HUES48 (cell line): ENCODE data around the gene MEIKIN.

Experiments
- H3K27ac ChIP-seq: one replicate; pipeline ENCODE4 v1.7.0; 2013; ENCODE audit warnings: low read depth, low read length, inconsistent platforms
- H3K27me3 ChIP-seq: 2 replicates; pipeline ENCODE4 v1.6.1; 2013; ENCODE audit warnings: mild to moderate bottlenecking, low read length; ENCODE audit not compliant: control insufficient read depth, insufficient read depth
- H3K36me3 ChIP-seq: 2 replicates; pipeline ENCODE4 v1.6.1; 2013; ENCODE audit warnings: low read length; ENCODE audit not compliant: control insufficient read depth, insufficient read depth
- H3K4me1 ChIP-seq: 2 replicates; pipeline ENCODE4 v1.6.1; 2013; ENCODE audit warnings: mild to moderate bottlenecking, low read length; ENCODE audit not compliant: control insufficient read depth, insufficient read depth
- H3K4me3 ChIP-seq: 2 replicates; pipeline ENCODE4 v1.5.1; 2013; ENCODE audit warnings: mild to moderate bottlenecking, low read depth, low read length
- H3K9ac ChIP-seq: 2 replicates; pipeline ENCODE4 v1.6.1; 2013; ENCODE audit warnings: mild to moderate bottlenecking, low read depth, low read length, moderate library complexity
- H3K9me3 ChIP-seq: 2 replicates; pipeline ENCODE4 v1.6.1; 2013; ENCODE audit warnings: low read length; ENCODE audit not compliant: control insufficient read depth, insufficient read depth

The MEIKIN gene

DNA sequence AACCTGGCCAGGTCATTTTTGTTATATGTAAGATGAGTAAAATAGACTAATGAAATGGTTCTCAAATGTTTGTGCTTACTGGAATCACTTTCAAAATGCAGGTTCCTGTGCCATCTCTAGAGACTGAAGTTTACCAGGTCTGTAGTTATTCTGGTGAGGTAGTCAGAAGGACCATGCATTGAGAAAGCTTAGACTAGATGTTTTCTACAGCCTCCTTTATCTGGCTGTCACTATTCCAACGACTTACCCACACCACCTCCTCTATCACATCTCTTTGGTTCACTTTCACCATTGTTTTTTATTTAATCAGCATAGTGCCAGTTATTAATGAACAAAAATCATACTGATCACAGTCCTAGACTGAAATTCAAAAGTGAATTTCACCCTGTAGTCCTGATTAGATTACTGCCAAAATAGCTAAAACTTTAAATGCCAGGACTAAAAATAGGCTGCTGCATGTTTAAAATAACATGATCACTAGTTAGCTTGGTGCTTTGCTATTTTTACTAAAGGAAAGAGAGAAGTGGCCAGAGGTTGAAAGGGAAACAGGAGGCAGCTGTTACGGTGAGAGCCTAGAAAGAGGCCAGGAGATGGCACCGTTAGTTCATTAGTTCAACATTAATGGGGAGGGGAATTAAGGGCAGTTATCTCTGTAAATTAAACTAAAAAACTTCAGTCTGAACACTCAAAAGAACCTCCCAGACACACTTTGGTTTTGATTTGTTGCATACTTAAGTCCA, 134.8 kb downstream of the MEIKIN start:
- H3K4me3 ChIP-seq = no peak overlapping the region
- no peaks in the 10 kb centered on the region for H3K9me3 ChIP-seq
- H3K36me3 ChIP-seq = no peaks in the 10 kb centered on the region
- no peak overlapping the region for H3K27ac ChIP-seq
- H3K4me1 ChIP-seq = no peaks in the 10 kb centered on the region
- no peak overlapping the region for H3K9ac ChIP-seq
- H3K27me3 ChIP-seq = no peaks in the 10 kb centered on the region

DNA sequence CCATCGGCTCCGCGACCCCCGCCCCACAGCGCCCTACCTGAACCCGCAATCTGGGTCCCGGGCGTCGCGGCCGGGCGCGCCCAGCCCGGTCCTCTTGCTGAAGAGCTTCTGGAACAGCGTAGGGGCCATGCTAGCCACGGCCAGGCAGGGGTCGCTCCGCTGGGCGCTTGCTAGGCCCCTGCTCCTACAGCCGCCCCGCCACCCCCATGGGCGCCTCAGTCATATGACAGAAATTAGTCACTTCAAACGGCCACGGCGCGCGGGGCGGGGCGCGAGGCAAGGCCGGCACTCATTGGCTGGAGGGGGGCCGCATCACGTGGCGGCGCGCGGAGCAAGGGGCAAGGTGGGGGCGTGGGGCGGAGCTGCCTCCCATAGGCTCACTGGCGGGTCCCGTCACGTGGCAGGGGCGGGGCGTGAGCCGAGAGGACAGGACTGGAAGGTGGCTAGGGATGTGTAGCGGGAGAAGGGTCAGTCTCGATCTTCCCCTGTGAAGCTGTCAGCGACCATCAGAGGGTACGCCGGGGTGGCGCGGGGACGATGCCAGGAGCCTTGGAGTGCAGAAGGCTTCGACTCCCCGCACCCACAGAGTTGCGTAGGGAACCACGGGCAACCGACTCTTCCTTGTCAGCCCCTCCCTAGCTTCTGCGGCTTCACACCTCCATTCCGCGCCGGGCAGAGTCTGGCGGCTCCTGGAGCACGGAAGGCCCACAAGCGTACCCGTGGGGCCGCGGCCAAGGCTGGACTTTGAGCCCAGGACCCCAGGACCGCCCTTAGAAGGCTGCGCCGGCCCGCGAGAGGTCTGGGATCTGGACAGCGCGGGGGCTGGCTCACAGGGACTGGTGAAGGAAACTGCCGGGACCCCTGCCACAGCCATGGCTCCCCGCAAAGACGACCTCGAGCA, 148.4 kb downstream of the MEIKIN start, which contains the start of gene FNIP1:
TSS of gene FNIP1 (minus strand) at position 225 of the 901 bp plus-strand sequence. CDS start at position 129, 96 bp downstream.
- Histone ChIP-seq H3K4me1 (no peaks in the 10 kb centered on the region; the same call in 1 of the 2 replicates), H3K9ac (peak within 1 kb of the TSS; percentile 82), H3K9me3 (no peaks in the 10 kb centered on the region), H3K36me3 (no peaks in the 10 kb centered on the region), H3K27ac (peak within 1 kb of the TSS; percentile 83), H3K4me3 (peak within 1 kb of the TSS; percentile 85), H3K27me3 (peaks cover 5% of the 10 kb centered on the region; the same call in 1 of the 2 replicates)

DNA sequence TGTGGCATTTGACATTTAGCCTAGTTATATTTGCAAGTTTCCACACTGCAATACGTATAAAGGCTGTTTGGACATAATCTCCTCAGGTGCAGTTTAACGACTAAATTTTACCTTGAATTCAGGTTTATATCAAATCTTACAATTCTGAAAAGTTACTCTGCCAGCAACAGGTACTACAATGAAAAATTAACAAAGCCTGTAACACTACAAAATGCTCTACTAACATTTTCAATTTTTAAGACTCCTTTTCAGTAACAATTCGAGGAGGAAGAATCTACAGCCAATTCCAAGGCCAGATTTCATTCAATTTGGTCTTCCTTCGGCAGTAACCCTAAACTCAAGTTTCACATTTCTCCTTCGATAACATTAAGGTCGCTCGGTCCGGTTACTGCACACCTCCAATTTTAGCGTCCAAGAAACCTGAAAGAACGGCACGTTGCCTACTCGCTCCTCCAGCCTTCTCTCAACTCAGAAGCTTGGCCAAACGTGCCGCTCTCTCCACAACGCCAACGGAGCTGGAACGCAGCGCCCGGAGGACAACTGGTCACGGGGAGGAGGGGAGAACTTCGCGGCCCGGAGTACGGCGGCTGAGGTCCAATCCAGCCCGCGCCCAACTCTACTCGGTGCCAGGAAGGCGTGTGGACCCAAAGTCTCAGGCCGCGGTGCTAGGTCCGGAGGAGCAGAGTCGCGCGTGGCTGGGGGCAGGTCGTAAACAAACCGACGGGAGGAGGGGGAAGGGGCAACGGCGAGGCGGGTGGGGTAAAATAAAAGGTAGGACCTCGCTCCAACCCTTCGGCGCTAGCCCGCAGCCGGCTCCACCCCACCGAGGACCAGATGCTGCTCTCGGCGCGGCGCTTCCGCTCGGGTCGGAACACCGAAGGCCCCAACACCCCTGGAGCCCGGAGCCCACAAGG, 149.3 kb downstream of the MEIKIN start:
- H3K9me3 ChIP-seq = no peaks in the 10 kb centered on the region
- no peaks in the 10 kb centered on the region for H3K36me3 ChIP-seq
- H3K4me3 ChIP-seq = peak overlapping the region; percentile 85
- H3K27ac ChIP-seq = peak overlapping the region; percentile 83
- H3K4me1 ChIP-seq = no peaks in the 10 kb centered on the region; the same call in 1 of the 2 replicates
- H3K9ac ChIP-seq = peak overlapping the region; percentile 82
- H3K27me3 ChIP-seq = peaks cover 5% of the 10 kb centered on the region; the same call in 1 of the 2 replicates

DNA sequence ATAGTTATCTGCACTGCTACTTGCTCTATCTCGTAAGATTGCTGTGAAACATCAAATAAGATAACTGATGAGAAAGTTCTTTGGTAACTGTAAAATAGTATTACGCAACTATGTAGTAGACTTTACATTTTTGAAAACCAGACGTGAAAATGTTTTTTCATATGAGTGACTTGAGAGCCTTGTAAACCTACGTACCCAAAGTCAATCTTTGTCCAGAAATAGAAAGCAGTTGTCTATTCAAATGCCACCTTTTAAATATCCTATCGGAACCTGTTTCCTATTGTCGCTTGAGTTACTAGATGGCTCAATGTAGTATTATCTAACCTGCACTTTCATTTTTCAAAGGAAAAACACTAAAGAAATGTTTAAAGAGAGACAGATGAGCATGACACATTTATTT, 150.2 kb downstream of the MEIKIN start:
- Histone ChIP-seq H3K27ac (no peak overlapping the region), H3K9me3 (no peaks in the 10 kb centered on the region), H3K9ac (no peak overlapping the region), H3K27me3 (peaks cover 5% of the 10 kb centered on the region; the same call in 1 of the 2 replicates), H3K4me1 (no peaks in the 10 kb centered on the region; the same call in 1 of the 2 replicates), H3K4me3 (peak overlapping the region; percentile 85), H3K36me3 (no peaks in the 10 kb centered on the region)

DNA sequence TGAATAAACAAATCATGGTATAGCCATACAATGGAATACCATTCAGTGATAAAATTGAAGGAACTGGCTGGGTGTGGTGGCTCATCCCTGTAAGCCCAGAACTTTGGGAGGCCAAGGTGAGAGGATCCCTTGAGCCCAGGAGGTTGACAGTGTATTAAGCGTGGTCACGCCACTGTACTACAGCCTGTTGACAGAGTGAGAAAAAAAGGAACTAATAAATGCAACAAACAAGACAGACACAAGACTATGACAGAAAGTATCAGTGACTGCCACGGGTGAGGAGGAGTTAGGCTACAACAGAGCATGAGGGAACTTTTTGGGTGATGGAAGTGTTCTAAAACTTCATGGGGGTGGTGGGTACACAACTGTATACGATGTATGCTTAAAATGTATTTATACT, 150.9 kb downstream of the MEIKIN start:
- Histone ChIP-seq H3K9ac (no peak overlapping the region), H3K27ac (no peak overlapping the region), H3K4me1 (no peaks in the 10 kb centered on the region; the same call in 1 of the 2 replicates), H3K4me3 (no peak overlapping the region), H3K9me3 (no peaks in the 10 kb centered on the region), H3K36me3 (no peaks in the 10 kb centered on the region), H3K27me3 (peaks cover 5% of the 10 kb centered on the region; the same call in 1 of the 2 replicates)

DNA sequence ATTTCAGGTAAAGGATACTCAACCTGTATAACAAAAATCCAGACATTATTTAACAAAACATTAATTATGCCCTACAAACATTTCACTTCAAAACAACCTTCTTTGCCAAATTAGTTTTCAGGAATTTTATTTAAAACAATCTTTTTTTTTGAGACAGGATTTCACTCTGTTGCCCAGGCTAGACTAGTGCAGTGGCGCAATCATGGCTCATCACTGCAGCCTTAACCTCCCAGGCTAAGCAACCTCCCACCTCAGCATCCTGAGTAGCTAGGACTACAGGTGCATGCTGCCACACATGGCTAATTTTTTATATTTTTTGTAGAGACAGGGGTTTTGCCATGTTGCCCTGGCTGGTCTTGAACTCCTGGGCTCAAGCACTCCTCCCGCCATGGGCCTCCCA, 152.6 kb downstream of the MEIKIN start:
- Histone ChIP-seq H3K4me1 (no peaks in the 10 kb centered on the region; the same call in 1 of the 2 replicates), H3K4me3 (no peak overlapping the region), H3K9me3 (no peaks in the 10 kb centered on the region), H3K27ac (no peak overlapping the region), H3K9ac (no peak overlapping the region), H3K36me3 (no peaks in the 10 kb centered on the region), H3K27me3 (peaks cover 4% of the 10 kb centered on the region; the same call in 1 of the 2 replicates)

DNA sequence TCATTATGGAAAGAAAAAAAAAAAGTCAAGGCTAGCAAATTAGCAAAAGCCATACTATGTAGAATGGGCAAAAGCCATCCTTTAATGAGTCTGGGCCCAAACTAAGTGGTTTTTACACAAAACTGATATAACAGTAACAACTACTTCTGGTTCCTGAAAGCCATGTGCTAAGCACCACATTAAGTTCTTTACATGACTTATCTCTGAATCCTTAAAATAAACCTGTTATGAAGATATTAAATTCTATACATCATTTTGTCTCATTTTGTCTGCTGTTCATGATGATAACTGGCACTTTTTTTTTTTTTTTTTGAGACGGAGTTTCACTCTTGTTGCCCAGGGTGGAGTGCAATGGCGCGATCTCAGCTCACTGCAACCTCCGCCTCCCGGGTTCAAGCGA, 153.6 kb downstream of the MEIKIN start:
- Histone ChIP-seq H3K36me3 (no peaks in the 10 kb centered on the region), H3K4me3 (no peak overlapping the region), H3K4me1 (no peaks in the 10 kb centered on the region; the same call in 1 of the 2 replicates), H3K9ac (no peak overlapping the region), H3K27me3 (no peaks in the 10 kb centered on the region), H3K27ac (no peak overlapping the region), H3K9me3 (no peaks in the 10 kb centered on the region)

DNA sequence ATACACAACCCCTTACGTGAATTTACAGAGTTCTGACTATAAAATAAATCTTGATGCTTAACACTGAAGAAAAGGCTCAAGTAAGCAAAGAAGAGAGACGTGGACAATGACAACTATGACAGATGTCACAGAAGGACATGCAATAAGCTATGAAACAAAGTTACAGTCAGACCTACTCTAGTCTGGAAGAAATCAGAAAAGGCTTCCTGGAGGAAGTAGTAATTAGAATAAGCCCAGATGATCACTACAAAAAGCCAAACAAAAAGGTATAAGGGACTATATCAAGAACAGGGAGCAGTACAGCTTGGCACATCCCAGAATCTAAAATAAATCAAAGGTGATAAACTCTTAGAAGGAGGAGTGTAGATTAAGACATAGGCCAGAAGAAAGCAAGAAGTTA, 154.9 kb downstream of the MEIKIN start:
- no peak overlapping the region for H3K4me3 ChIP-seq
- no peaks in the 10 kb centered on the region; the same call in 1 of the 2 replicates for H3K4me1 ChIP-seq
- H3K27me3 ChIP-seq = no peaks in the 10 kb centered on the region
- no peak overlapping the region for H3K27ac ChIP-seq
- H3K9ac ChIP-seq = no peak overlapping the region
- H3K9me3 ChIP-seq = no peaks in the 10 kb centered on the region
- H3K36me3 ChIP-seq = no peaks in the 10 kb centered on the region

DNA sequence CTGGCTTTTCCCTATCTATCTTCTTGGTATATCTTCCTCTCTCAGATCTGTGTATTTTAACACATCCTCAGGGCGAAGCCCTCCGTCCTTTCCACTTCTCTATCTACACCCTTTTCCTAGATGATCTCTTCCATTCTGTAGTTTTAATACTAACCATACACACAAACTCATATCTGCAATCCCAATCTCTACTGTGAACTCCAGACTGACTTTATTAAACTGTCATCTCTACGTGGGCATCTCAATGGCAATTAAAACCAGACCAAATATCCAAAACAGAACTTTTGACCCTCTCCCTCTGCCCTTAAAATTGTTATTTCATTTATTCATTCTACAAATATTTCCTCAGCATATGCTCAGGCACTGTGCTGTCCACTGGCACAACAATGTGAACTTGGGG, 155.7 kb downstream of the MEIKIN start:
- no peak overlapping the region for H3K27ac ChIP-seq

DNA sequence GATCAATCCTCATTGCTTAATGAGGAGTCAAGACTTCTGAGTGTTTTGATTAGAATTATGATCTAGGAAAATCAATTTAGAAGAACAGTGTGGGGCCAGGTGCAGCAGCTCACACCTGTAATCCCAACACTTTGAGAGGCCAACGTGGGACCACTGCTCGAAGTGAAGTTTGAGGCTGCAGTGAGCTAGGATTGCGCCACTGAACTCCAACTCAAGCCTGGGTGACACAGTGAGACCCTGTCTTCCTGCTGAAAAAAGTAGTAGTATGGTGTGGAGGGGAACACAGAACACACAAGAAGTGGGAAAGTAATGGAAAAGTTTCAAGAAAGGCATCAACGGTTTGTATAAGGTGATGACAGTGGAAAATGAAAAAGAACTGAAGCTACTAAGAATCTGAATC, 157.7 kb downstream of the MEIKIN start:
- Histone ChIP-seq H3K9ac (no peak overlapping the region), H3K36me3 (no peaks in the 10 kb centered on the region), H3K4me3 (no peak overlapping the region), H3K27ac (no peak overlapping the region), H3K9me3 (no peaks in the 10 kb centered on the region), H3K4me1 (peaks cover 7% of the 10 kb centered on the region), H3K27me3 (no peaks in the 10 kb centered on the region)

More for the DNA sequence above, 155.7 kb downstream of the MEIKIN start:
- Histone ChIP-seq H3K27me3 (no peaks in the 10 kb centered on the region), H3K4me1 (no peaks in the 10 kb centered on the region), H3K9ac (no peak overlapping the region), H3K4me3 (no peak overlapping the region), H3K9me3 (no peaks in the 10 kb centered on the region), H3K36me3 (no peaks in the 10 kb centered on the region)
